Measurements from ENCODE around the gene CSTF3.
A peak's percentile ranks its signal among the peaks of the same experiment; 100 is the strongest.
"Not testable (repeated sequence)": the region's sequence is repeated elsewhere in the genome, so short reads cannot be mapped to it uniquely, and the experiment has no call there.

Gene CSTF3

GRCh38 chr11:33168709-33169200, 7.5 kb upstream of the CSTF3 start:
- Histone ChIP-seq H2AFZ (ENCODE audit: low read depth) (no peak overlapping the region), H3K79me2 (ENCODE audit: insufficient read depth, low read depth) (no peaks in the 10 kb centered on the region), H3K36me3 (ENCODE audit: insufficient read depth) (no peaks in the 10 kb centered on the region), H3K9ac (no peak overlapping the region), H3K4me3 (IDR thresholded peaks at IDR 0.05; ENCODE audit: insufficient read depth, low read depth, low read length) (no peak overlapping the region), H3K27me3 (ENCODE audit: insufficient read depth, low read depth) (no peaks in the 10 kb centered on the region), H3K4me2 (no peak overlapping the region), H3K4me1 (ENCODE audit: low read depth, poor library complexity, severe bottlenecking) (no peaks in the 10 kb centered on the region), H3K27ac (no peak overlapping the region), H4K20me1 (ENCODE audit: insufficient read depth) (no peaks in the 10 kb centered on the region)
- TF ChIP-seq CTCF (conservative IDR thresholded peaks at IDR 0.05; ENCODE audit: low read depth, low read length) = no peak

GRCh38 chr11:33162831-33163230, 1.6 kb upstream of the CSTF3 start:
- Histone ChIP-seq H3K4me1 (ENCODE audit: low read depth, poor library complexity, severe bottlenecking) (peaks cover 22% of the 10 kb centered on the region), H2AFZ (ENCODE audit: low read depth) (no peak overlapping the region), H3K4me3 (IDR thresholded peaks at IDR 0.05; ENCODE audit: insufficient read depth, low read depth, low read length) (no peak overlapping the region), H3K27me3 (ENCODE audit: insufficient read depth, low read depth) (no peaks in the 10 kb centered on the region), H3K4me2 (no peak overlapping the region), H3K36me3 (ENCODE audit: insufficient read depth) (peaks cover 3% of the 10 kb centered on the region; the same call in 1 of the 2 replicates), H3K9ac (no peak overlapping the region), H3K79me2 (ENCODE audit: insufficient read depth, low read depth) (peaks cover 45% of the 10 kb centered on the region), H4K20me1 (ENCODE audit: insufficient read depth) (peaks cover 8% of the 10 kb centered on the region), H3K27ac (no peak overlapping the region)
- TF ChIP-seq CTCF (conservative IDR thresholded peaks at IDR 0.05; ENCODE audit: low read depth, low read length) = no peak

GRCh38 chr11:33160587-33160986, 693 bp downstream of the CSTF3 start:
- Histone ChIP-seq H3K79me2 (ENCODE audit: insufficient read depth, low read depth) (peaks cover 68% of the 10 kb centered on the region), H3K4me1 (ENCODE audit: low read depth, poor library complexity, severe bottlenecking) (peaks cover 35% of the 10 kb centered on the region), H3K36me3 (ENCODE audit: insufficient read depth) (peaks cover 3% of the 10 kb centered on the region; the same call in 1 of the 2 replicates), H3K4me3 (IDR thresholded peaks at IDR 0.05; ENCODE audit: insufficient read depth, low read depth, low read length) (peak overlapping the region; percentile 61), H2AFZ (ENCODE audit: low read depth) (no peak overlapping the region; the same call in 1 of the 2 replicates), H3K9ac (peak overlapping the region; percentile 98), H3K27me3 (ENCODE audit: insufficient read depth, low read depth) (no peaks in the 10 kb centered on the region), H3K4me2 (peak overlapping the region; percentile 82), H3K27ac (peak overlapping the region; percentile 94), H4K20me1 (ENCODE audit: insufficient read depth) (peaks cover 21% of the 10 kb centered on the region)
- TF ChIP-seq CTCF (conservative IDR thresholded peaks at IDR 0.05; ENCODE audit: low read depth, low read length) = no peak

- peak overlapping the region; percentile 94 for H3K27ac ChIP-seq
- H3K36me3 ChIP-seq (ENCODE audit: insufficient read depth) = peaks cover 3% of the 10 kb centered on the region; the same call in 1 of the 2 replicates
- H3K27me3 ChIP-seq (ENCODE audit: insufficient read depth, low read depth) = no peaks in the 10 kb centered on the region
- peak overlapping the region; percentile 61 for H3K4me3 ChIP-seq (IDR thresholded peaks at IDR 0.05; ENCODE audit: insufficient read depth, low read depth, low read length)
- TF ChIP-seq CTCF (conservative IDR thresholded peaks at IDR 0.05; ENCODE audit: low read depth, low read length) = no peak
- H3K4me2 ChIP-seq = peak overlapping the region; percentile 82
- no peak overlapping the region for H2AFZ ChIP-seq (ENCODE audit: low read depth)
- peaks cover 72% of the 10 kb centered on the region for H3K79me2 ChIP-seq (ENCODE audit: insufficient read depth, low read depth)
- H3K9ac ChIP-seq = peak overlapping the region; percentile 98
- H4K20me1 ChIP-seq (ENCODE audit: insufficient read depth) = peaks cover 21% of the 10 kb centered on the region
- peaks cover 38% of the 10 kb centered on the region for H3K4me1 ChIP-seq (ENCODE audit: low read depth, poor library complexity, severe bottlenecking)
These were observed 1.1 kb downstream of the CSTF3 start for GRCh38 chr11:33160136-33160535.

GRCh38 chr11:33159378-33159867, 1.9 kb downstream of the CSTF3 start:
- H3K9ac ChIP-seq = peak overlapping the region; percentile 98; the same call in 1 of the 2 replicates
- H3K4me1 ChIP-seq (ENCODE audit: low read depth, poor library complexity, severe bottlenecking) = peaks cover 38% of the 10 kb centered on the region
- H3K36me3 ChIP-seq (ENCODE audit: insufficient read depth); H2AFZ ChIP-seq (ENCODE audit: low read depth); H3K27me3 ChIP-seq (ENCODE audit: insufficient read depth, low read depth); H3K4me3 ChIP-seq (IDR thresholded peaks at IDR 0.05; ENCODE audit: insufficient read depth, low read depth, low read length): not testable (repeated sequence)
- peaks cover 79% of the 10 kb centered on the region for H3K79me2 ChIP-seq (ENCODE audit: insufficient read depth, low read depth)
- peak overlapping the region; percentile 94; the same call in 1 of the 2 replicates for H3K27ac ChIP-seq
- peaks cover 21% of the 10 kb centered on the region for H4K20me1 ChIP-seq (ENCODE audit: insufficient read depth)
- H3K4me2 ChIP-seq = peak overlapping the region; percentile 82
